ENCODE measurements around the gene SMYD3. TPM values are rescaled to one million over a fixed set of nuclear protein-coding genes. Genes with fewer than 3 reads are reported as not detected.

Gene SMYD3
- total RNA-seq, 1 donor from 2014 or later: 22.3 TPM

DNA sequence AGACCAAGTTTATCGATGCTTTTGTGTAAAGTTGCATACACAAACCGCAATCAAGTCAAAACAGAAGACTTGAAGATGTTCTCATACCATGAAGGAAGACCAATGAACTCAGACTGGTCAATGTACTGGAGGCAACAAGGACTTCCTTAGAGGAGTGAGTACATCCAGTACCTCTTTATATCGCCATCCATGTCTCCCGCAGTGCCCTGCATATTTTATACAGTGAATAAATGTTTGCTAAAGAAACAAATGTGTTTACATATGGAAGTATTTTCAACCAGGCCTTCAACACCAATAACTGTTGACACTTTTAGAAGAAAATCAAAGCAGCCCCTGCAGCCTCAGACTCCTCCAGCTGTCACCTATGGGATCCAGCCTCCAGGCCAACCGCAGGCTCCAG, 125.6 kb downstream of the SMYD3 start:
- H3K27me3 ChIP-seq: no peaks in the 10 kb centered on the region
- intact Hi-C loops (cut with DNase I): no loop called here
- no peak for DNase-seq (ENCODE audit: extremely low spot score in 2 of 2)
- no peak for TF ChIP-seq CTCF (IDR thresholded peaks at IDR 0.05)
- TF ChIP-seq POLR2AphosphoS5 (IDR thresholded peaks at IDR 0.05; ENCODE audit: insufficient read depth in 1 of 2, low read depth in 1 of 2): no peak
- no peak for TF ChIP-seq POLR2A (IDR thresholded peaks at IDR 0.05)
- H3K9me3 ChIP-seq: no peaks in the 10 kb centered on the region
- no peaks in the 10 kb centered on the region for H3K4me1 ChIP-seq
- no peak overlapping the region for H3K27ac ChIP-seq
- H3K36me3 ChIP-seq: no peaks in the 10 kb centered on the region
- H3K4me3 ChIP-seq: no peak overlapping the region

- H3K27ac ChIP-seq: no peak overlapping the region
- intact Hi-C loops (cut with DNase I): no loop called here
- no peak for DNase-seq (ENCODE audit: extremely low spot score in 2 of 2)
- no peaks in the 10 kb centered on the region for H3K4me1 ChIP-seq
- H3K27me3 ChIP-seq: no peaks in the 10 kb centered on the region
- no peak overlapping the region for H3K4me3 ChIP-seq
- no peaks in the 10 kb centered on the region for H3K9me3 ChIP-seq
- TF ChIP-seq CTCF (IDR thresholded peaks at IDR 0.05) (no peak), POLR2A (IDR thresholded peaks at IDR 0.05) (no peak), POLR2AphosphoS5 (IDR thresholded peaks at IDR 0.05; ENCODE audit: insufficient read depth in 1 of 2, low read depth in 1 of 2) (no peak)
- no peaks in the 10 kb centered on the region for H3K36me3 ChIP-seq
These were observed 129.4 kb downstream of the SMYD3 start for GRCh38 chr1:246377625-246378153.

DNA sequence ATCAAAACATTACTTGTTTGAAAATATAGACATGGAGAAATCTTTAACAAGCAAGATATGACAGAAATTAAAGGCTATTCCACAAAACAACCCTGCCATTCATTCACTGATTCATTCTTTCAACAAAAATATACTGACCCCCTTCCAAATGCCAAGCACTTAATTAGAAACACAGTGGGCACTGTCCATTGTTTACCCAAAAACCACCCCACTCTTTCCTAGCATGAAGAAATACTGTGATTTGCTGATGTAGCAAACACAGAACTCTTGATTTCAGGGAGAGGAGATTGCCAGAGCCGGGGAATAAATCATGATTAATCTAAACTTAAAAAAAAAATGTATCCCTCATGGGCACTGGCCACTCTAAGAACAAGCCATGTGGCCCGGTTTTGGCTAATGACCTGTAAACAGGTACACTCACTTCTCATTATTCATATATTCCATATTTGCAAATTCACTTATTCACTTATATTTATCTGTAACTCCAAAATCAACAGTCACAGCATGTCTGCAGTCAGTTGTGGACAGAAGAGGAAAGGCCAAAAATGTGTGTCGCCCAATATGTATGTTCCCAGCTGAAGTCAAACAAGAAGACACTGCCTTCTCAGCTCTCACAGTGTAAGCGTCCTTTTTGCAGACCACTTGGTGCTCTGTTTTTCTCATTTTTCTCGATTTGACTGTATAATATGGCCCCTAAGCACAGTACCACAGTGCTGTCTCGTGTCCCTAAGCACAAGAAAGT, 133.1 kb downstream of the SMYD3 start:
- Histone ChIP-seq H3K27me3 (no peaks in the 10 kb centered on the region), H3K36me3 (no peaks in the 10 kb centered on the region), H3K4me3 (no peak overlapping the region), H3K27ac (no peak overlapping the region), H3K4me1 (no peaks in the 10 kb centered on the region), H3K9me3 (no peaks in the 10 kb centered on the region)
- no peak for TF ChIP-seq CTCF (IDR thresholded peaks at IDR 0.05)
- TF ChIP-seq POLR2A (IDR thresholded peaks at IDR 0.05): no peak
- no peak for TF ChIP-seq POLR2AphosphoS5 (IDR thresholded peaks at IDR 0.05; ENCODE audit: insufficient read depth in 1 of 2, low read depth in 1 of 2)
- no peak for DNase-seq (ENCODE audit: extremely low spot score in 2 of 2)
- intact Hi-C loops (cut with DNase I): no loop called here

GRCh38 chr1:246372559-246372958, 134.5 kb downstream of the SMYD3 start:
- no peak for DNase-seq (ENCODE audit: extremely low spot score in 2 of 2)

More at GRCh38 chr1:246372559-246372958, 134.5 kb downstream of the SMYD3 start:
- Histone ChIP-seq H3K9me3 (no peaks in the 10 kb centered on the region), H3K27ac (no peak overlapping the region), H3K4me3 (no peak overlapping the region), H3K4me1 (no peaks in the 10 kb centered on the region), H3K36me3 (no peaks in the 10 kb centered on the region), H3K27me3 (no peaks in the 10 kb centered on the region)
- intact Hi-C loops (cut with DNase I): no loop called here
- no peak for TF ChIP-seq CTCF (IDR thresholded peaks at IDR 0.05)
- no peak for TF ChIP-seq POLR2A (IDR thresholded peaks at IDR 0.05)
- no peak for TF ChIP-seq POLR2AphosphoS5 (IDR thresholded peaks at IDR 0.05; ENCODE audit: insufficient read depth in 1 of 2, low read depth in 1 of 2)
